ENCODE results near the gene REPS2.

The REPS2 gene

DNA sequence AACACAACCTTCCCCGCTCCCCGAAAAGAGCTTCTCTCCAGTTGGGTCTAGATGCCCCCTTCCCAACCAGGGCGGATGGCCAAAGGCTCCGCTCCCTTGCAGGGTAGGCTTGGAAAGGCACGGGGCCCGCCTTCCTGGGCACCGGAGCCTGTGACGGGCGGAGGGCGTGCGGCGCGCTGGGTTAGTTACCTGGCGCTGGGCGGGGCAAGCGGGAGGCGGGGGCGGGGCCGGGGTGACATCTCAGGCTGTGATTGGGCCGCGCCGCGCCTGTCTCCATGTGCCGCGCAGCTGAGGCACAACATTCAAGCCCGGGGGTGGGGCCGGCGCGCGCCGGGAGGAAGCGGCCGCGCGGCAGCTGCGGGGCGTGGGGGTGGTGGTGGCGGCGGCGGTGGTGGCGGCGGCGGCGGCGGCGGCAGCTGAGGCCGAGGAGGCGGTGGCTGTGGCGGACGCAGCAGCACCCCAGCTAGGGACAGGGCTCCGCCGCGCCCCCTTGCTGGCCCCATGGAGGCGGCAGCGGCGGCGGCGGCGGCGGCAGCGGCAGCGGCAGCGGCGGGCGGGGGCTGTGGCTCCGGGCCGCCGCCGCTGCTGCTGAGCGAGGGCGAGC lies at the start of gene REPS2:
Gene REPS2 (plus strand): TSS at position 298 of the 604 bp plus-strand sequence. CDS start 204 bp downstream, at position 502.
- Histone ChIP-seq H3K4me3 (ENCODE audit: low read depth in 1 of 2, low read length in 2 of 2) (peak within 1 kb of the TSS; percentile 4 to 55), H3K27ac (ENCODE audit: low read depth, low read length) (no peak within 1 kb of the TSS), H3K36me3 (ENCODE audit: insufficient read depth, low read length) (no peaks in the 10 kb centered on the region), H3K9ac (ENCODE audit: low read length) (no peak within 1 kb of the TSS), H3K27me3 (ENCODE audit: control insufficient read depth in 1 of 2, insufficient read depth in 2 of 2, low read length in 2 of 2) (peaks cover 0 to 4% of the 10 kb centered on the region in 2 donors), H3K4me1 (ENCODE audit: insufficient read depth, low read length) (no peaks in the 10 kb centered on the region), H3K9me3 (ENCODE audit: low read length) (peaks cover 3% of the 10 kb centered on the region)

DNA sequence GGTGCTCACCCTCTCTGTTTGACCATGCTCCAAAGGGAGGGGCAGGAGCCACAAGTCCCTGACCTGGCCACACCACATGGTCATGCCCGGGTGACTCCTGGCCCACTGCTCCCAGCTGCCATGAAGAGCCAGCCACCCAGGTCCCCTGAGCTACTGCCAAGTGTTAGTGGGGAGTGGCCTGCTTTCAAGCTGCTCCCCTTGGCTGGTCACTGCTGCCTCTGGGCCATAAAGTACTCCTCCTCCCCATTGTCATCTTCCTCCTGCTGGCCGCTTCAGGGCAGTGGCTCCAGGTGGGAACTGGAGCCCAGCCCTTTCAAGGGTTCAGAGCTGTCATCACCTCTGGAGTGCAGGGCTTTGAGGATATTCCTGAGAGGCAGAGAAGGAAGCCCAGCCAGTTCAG lies 49.0 kb upstream of the REPS2 start:
- no peak overlapping the region for H3K4me3 ChIP-seq (ENCODE audit: low read depth in 1 of 2, low read length in 2 of 2)
- H3K27me3 ChIP-seq (ENCODE audit: control insufficient read depth in 1 of 2, insufficient read depth in 2 of 2, low read length in 2 of 2), result peaks cover 5 to 15% of the 10 kb centered on the region in 2 donors
- no peaks in the 10 kb centered on the region for H3K36me3 ChIP-seq (ENCODE audit: insufficient read depth, low read length)
- H3K4me1 ChIP-seq (ENCODE audit: insufficient read depth, low read length), result no peaks in the 10 kb centered on the region
- H3K27ac ChIP-seq (ENCODE audit: low read depth, low read length), result no peak overlapping the region
- H3K9me3 ChIP-seq (ENCODE audit: low read length), result no peaks in the 10 kb centered on the region
- no peak overlapping the region for H3K9ac ChIP-seq (ENCODE audit: low read length)

DNA sequence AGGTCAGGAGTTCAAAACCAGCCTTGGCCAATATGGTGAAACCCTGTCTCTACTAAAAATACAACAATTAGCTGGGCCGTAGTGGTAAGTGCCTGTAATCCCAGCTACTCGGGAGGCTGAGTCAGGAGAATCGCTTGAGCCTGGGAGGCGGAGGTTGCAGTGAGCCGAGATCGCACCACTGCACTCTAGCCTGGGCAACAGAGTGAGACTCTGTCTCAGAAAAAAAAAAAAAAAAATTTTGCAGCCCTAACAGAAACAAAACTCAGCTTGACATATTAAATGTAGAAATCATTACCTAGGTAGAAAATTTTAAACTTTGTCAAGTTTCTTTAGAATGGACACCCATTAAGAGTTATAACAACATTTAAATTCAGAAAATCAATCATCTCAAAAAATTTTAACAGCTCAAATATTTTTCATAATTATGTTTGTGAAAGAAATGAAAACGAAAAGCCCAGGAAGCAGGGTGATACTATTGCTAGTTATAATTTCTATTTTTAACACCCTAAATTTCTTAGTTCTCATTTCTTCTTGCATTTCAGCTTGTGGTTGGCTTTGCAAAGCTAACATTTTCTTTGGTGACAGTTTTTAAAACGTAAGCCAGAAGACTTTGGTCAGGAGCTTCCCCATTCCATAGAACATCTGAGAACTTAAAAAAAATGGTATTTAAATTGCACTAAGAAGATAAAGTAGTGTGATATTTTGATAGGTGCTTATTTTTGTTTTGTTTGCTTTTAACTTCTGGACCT lies 43.0 kb upstream of the REPS2 start:
- H3K27me3 ChIP-seq (ENCODE audit: control insufficient read depth in 1 of 2, insufficient read depth in 2 of 2, low read length in 2 of 2), result peaks cover 0 to 4% of the 10 kb centered on the region in 2 donors
- no peak overlapping the region for H3K27ac ChIP-seq (ENCODE audit: low read depth, low read length)
- H3K36me3 ChIP-seq (ENCODE audit: insufficient read depth, low read length), result no peaks in the 10 kb centered on the region
- H3K9me3 ChIP-seq (ENCODE audit: low read length), result no peaks in the 10 kb centered on the region
- no peak overlapping the region for H3K4me3 ChIP-seq (ENCODE audit: low read depth in 1 of 2, low read length in 2 of 2)
- no peaks in the 10 kb centered on the region for H3K4me1 ChIP-seq (ENCODE audit: insufficient read depth, low read length)
- no peak overlapping the region for H3K9ac ChIP-seq (ENCODE audit: low read length)

GRCh38 chrX:16910376-16910775 lies 36.1 kb upstream of the REPS2 start:
- Histone ChIP-seq H3K4me3 (ENCODE audit: low read depth in 1 of 2, low read length in 2 of 2) (no peak overlapping the region), H3K9me3 (ENCODE audit: low read length) (no peaks in the 10 kb centered on the region)

GRCh38 chrX:16914058-16914457 lies 32.4 kb upstream of the REPS2 start:
- H3K27ac ChIP-seq (ENCODE audit: low read depth, low read length), result no peak overlapping the region
- H3K9ac ChIP-seq (ENCODE audit: low read length), result no peak overlapping the region
- H3K27me3 ChIP-seq (ENCODE audit: control insufficient read depth in 1 of 2, insufficient read depth in 2 of 2, low read length in 2 of 2), result no peaks in the 10 kb centered on the region
- no peaks in the 10 kb centered on the region for H3K9me3 ChIP-seq (ENCODE audit: low read length)
- no peaks in the 10 kb centered on the region for H3K4me1 ChIP-seq (ENCODE audit: insufficient read depth, low read length)
- H3K36me3 ChIP-seq (ENCODE audit: insufficient read depth, low read length), result no peaks in the 10 kb centered on the region
- no peak overlapping the region for H3K4me3 ChIP-seq (ENCODE audit: low read depth in 1 of 2, low read length in 2 of 2)

More at GRCh38 chrX:16910376-16910775, 36.1 kb upstream of the REPS2 start:
- Histone ChIP-seq H3K27ac (ENCODE audit: low read depth, low read length) (no peak overlapping the region), H3K27me3 (ENCODE audit: control insufficient read depth in 1 of 2, insufficient read depth in 2 of 2, low read length in 2 of 2) (peaks cover 0 to 4% of the 10 kb centered on the region in 2 donors), H3K4me1 (ENCODE audit: insufficient read depth, low read length) (no peaks in the 10 kb centered on the region), H3K36me3 (ENCODE audit: insufficient read depth, low read length) (no peaks in the 10 kb centered on the region), H3K9ac (ENCODE audit: low read length) (no peak overlapping the region)

DNA sequence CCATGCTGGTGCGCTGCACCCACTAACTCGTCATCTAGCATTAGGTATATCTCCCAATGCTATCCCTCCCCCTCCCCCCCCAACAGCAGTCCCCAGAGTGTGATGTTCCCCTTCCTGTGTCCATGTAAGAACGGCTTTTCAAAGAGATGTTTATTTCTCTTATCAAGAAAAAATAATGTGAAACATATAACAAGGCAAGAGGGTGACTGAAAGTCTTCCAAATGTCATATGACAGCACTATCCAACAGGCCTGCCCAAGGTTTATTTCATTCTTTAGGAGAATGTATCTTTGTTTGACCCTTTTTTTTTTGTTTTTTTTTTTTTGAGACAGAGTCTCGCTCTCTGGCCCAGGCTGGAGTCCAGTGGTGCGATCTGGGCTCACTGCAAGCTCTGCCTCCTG lies 29.9 kb upstream of the REPS2 start:
- Histone ChIP-seq H3K36me3 (ENCODE audit: insufficient read depth, low read length) (no peaks in the 10 kb centered on the region), H3K27me3 (ENCODE audit: control insufficient read depth in 1 of 2, insufficient read depth in 2 of 2, low read length in 2 of 2) (peaks cover 0 to 3% of the 10 kb centered on the region in 2 donors), H3K27ac (ENCODE audit: low read depth, low read length) (no peak overlapping the region), H3K9me3 (ENCODE audit: low read length) (peaks cover 3% of the 10 kb centered on the region), H3K4me3 (ENCODE audit: low read depth in 1 of 2, low read length in 2 of 2) (no peak overlapping the region), H3K4me1 (ENCODE audit: insufficient read depth, low read length) (no peaks in the 10 kb centered on the region), H3K9ac (ENCODE audit: low read length) (no peak overlapping the region)

- Histone ChIP-seq H3K4me1 (ENCODE audit: insufficient read depth, low read length) (no peaks in the 10 kb centered on the region), H3K36me3 (ENCODE audit: insufficient read depth, low read length) (no peaks in the 10 kb centered on the region), H3K27ac (ENCODE audit: low read depth, low read length) (no peak overlapping the region), H3K27me3 (ENCODE audit: control insufficient read depth in 1 of 2, insufficient read depth in 2 of 2, low read length in 2 of 2) (peaks cover 0 to 3% of the 10 kb centered on the region in 2 donors), H3K4me3 (ENCODE audit: low read depth in 1 of 2, low read length in 2 of 2) (no peak overlapping the region), H3K9ac (ENCODE audit: low read length) (no peak overlapping the region), H3K9me3 (ENCODE audit: low read length) (peaks cover 3% of the 10 kb centered on the region)
Measured at GRCh38 chrX:16917120-16917519, 29.3 kb upstream of the REPS2 start.

GRCh38 chrX:16918979-16919378 lies 27.5 kb upstream of the REPS2 start:
- H3K9ac ChIP-seq (ENCODE audit: low read length), result no peak overlapping the region
- H3K27ac ChIP-seq (ENCODE audit: low read depth, low read length), result no peak overlapping the region
- H3K9me3 ChIP-seq (ENCODE audit: low read length), result peaks cover 3% of the 10 kb centered on the region
- H3K4me1 ChIP-seq (ENCODE audit: insufficient read depth, low read length), result no peaks in the 10 kb centered on the region
- no peaks in the 10 kb centered on the region for H3K36me3 ChIP-seq (ENCODE audit: insufficient read depth, low read length)
- H3K4me3 ChIP-seq (ENCODE audit: low read depth in 1 of 2, low read length in 2 of 2), result no peak overlapping the region
- peaks cover 0 to 3% of the 10 kb centered on the region in 2 donors for H3K27me3 ChIP-seq (ENCODE audit: control insufficient read depth in 1 of 2, insufficient read depth in 2 of 2, low read length in 2 of 2)

GRCh38 chrX:16920075-16920474 lies 26.4 kb upstream of the REPS2 start:
- Histone ChIP-seq H3K4me1 (ENCODE audit: insufficient read depth, low read length) (no peaks in the 10 kb centered on the region), H3K9ac (ENCODE audit: low read length) (no peak overlapping the region), H3K4me3 (ENCODE audit: low read depth in 1 of 2, low read length in 2 of 2) (no peak overlapping the region), H3K27ac (ENCODE audit: low read depth, low read length) (no peak overlapping the region), H3K36me3 (ENCODE audit: insufficient read depth, low read length) (no peaks in the 10 kb centered on the region), H3K9me3 (ENCODE audit: low read length) (peaks cover 3% of the 10 kb centered on the region), H3K27me3 (ENCODE audit: control insufficient read depth in 1 of 2, insufficient read depth in 2 of 2, low read length in 2 of 2) (peaks cover 0 to 3% of the 10 kb centered on the region in 2 donors)

DNA sequence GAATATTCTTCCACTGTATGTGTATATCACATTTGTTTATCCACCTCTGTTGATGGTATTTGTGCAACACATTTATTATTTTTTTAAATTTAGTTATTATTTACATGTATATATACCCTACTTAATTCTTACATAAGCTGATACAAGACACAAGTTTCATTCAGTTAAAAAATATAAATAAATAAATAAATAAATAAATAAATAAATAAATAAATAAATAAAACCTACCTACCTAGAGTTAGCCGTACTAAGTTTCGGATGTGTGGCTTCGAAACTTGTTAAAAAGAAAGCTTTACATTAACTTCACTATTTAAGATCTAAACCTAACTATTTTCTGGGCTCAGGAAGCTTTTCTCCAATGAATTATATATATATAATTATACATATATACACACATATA lies 23.3 kb upstream of the REPS2 start:
- peaks cover 3% of the 10 kb centered on the region for H3K9me3 ChIP-seq (ENCODE audit: low read length)
- peaks cover 0 to 3% of the 10 kb centered on the region in 2 donors for H3K27me3 ChIP-seq (ENCODE audit: control insufficient read depth in 1 of 2, insufficient read depth in 2 of 2, low read length in 2 of 2)
- no peak overlapping the region for H3K27ac ChIP-seq (ENCODE audit: low read depth, low read length)
- H3K9ac ChIP-seq (ENCODE audit: low read length), result no peak overlapping the region
- no peak overlapping the region for H3K4me3 ChIP-seq (ENCODE audit: low read depth in 1 of 2, low read length in 2 of 2)
- H3K4me1 ChIP-seq (ENCODE audit: insufficient read depth, low read length), result no peaks in the 10 kb centered on the region
- no peaks in the 10 kb centered on the region for H3K36me3 ChIP-seq (ENCODE audit: insufficient read depth, low read length)

DNA sequence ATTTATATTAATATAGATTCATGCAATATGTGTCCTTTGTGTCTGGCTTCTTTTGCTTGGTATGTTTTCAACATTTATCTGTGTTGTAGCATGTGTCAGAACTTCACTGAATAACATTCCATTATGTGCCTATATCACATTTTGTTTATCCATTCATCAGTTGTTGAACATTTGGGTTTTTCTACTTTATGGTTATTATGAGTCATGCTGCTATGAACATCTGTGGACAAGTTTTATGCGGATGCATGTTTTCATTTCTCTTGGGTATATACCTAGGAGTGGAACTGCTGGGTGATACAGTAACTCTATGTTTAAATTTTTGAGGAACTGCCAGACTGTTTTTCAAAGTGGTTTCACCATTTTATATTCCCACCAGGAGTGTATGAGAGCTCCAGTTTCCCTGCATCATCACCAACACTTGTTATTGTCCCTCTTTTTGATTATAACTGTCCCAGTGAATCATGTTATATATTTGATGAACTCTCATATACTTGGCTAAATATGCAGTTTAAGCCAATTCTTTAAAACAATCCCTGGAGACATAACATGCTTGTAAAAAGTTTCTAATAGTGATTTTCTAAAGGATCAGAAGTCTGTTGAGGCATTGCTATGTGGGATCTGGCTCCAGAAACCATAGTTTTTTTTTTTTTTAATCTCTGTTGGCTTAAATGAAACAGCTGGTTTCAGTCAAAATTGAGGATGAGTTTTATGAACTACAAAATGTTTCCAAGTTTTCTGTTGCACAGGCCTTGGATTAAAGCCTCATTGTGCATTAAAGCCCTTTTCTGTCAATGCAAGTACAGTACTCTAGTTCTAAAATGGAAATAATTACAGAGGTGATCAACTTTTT lies 21.6 kb upstream of the REPS2 start:
- Histone ChIP-seq H3K27ac (ENCODE audit: low read depth, low read length) (no peak overlapping the region), H3K9me3 (ENCODE audit: low read length) (peaks cover 3% of the 10 kb centered on the region), H3K36me3 (ENCODE audit: insufficient read depth, low read length) (no peaks in the 10 kb centered on the region), H3K27me3 (ENCODE audit: control insufficient read depth in 1 of 2, insufficient read depth in 2 of 2, low read length in 2 of 2) (peaks cover 0 to 3% of the 10 kb centered on the region in 2 donors), H3K9ac (ENCODE audit: low read length) (no peak overlapping the region), H3K4me1 (ENCODE audit: insufficient read depth, low read length) (no peaks in the 10 kb centered on the region), H3K4me3 (ENCODE audit: low read depth in 1 of 2, low read length in 2 of 2) (no peak overlapping the region)
